Left lung (tissue), 10 donors: ENCODE results near the gene PLAAT4. TPM values are rescaled to one million over a fixed set of nuclear protein-coding genes. Genes with fewer than 3 reads are reported as not detected.
"Not testable (repeated sequence)": the region's sequence is repeated elsewhere in the genome, so short reads cannot be mapped to it uniquely, and the experiment has no call there.

Experiments
- ATAC-seq: fragments of 200-7000 bp; cut with Tn5 transposase; one replicate; pipeline ENCODE4 v1.9.1; 2020; ENCODE audit warnings: moderate library complexity
- DNase-seq, 4 donors: peaks; one replicate each; pipeline ENCODE4 v3.0.0-alpha.2; 2013 to 2020
- H3K27ac ChIP-seq, 2 donors: fragments of 200-600 bp; sonication (generic) in 1 of 2; one replicate each; pipeline versions ENCODE4 v1.5.0 to v1.8.0; 2020 to 2021
- H3K27me3 ChIP-seq, 2 donors: fragments of 200-600 bp; sonication (generic) in 1 of 2; one replicate each; pipeline versions ENCODE4 v1.5.0 to v1.8.0; 2020 to 2021
- H3K36me3 ChIP-seq, 2 donors: fragments of 200-600 bp; sonication (generic) in 1 of 2; one replicate each; pipeline versions ENCODE4 v1.5.0 to v1.8.0; 2020 to 2021
- H3K4me1 ChIP-seq, 2 donors: fragments of 200-600 bp; one replicate each; pipeline ENCODE4 v1.8.0; 2021
- H3K4me3 ChIP-seq, 2 donors: fragments of 200-600 bp; sonication (generic) in 1 of 2; one replicate each; pipeline versions ENCODE4 v1.5.0 to v1.8.0; 2020 to 2021; ENCODE audit warnings: mild to moderate bottlenecking in 1 of 2
- H3K9me3 ChIP-seq, 2 donors: fragments of 200-600 bp; sonication (generic) in 1 of 2; one replicate each; pipeline versions ENCODE4 v1.5.0 to v1.8.0; 2020 to 2021
- CTCF ChIP-seq, 2 donors: fragments of 200-600 bp; sonication (generic) in 1 of 2; IDR thresholded peaks; one replicate each; pipeline versions ENCODE4 v1.5.0 to v1.8.0; 2021; ENCODE audit warnings: antibody characterized with exemption in 2 of 2
- intact Hi-C, 2 donors: fragments of 100-400 bp; cut with DNase I; formaldehyde crosslinking; loops; one replicate each; pipeline versions ENCODE4 v1.11.2 to v1.14.2; 2022
- polyA plus RNA-seq, 6 donors: library from polyadenylated mRNA; unstranded; fragments of 120-200 nt; gene quantifications; one replicate each; pipeline ENCODE4 v1.2.1, GENCODE V29; 2013; ENCODE audit not compliant: insufficient read length in 6 of 6
- total RNA-seq, 2 donors: library from RNA; stranded (reverse); fragmentation: NEBNext Ultra II Directional; extraction: Animal tissue kit (Norgen Biotek cat#: 25700); gene quantifications; one replicate each; pipeline ENCODE4 v1.2.1, GENCODE V29; 2021
- donor health status: DM: no; HTN: yes; CAD: no.
- donor health status: DM: no; HTN: no; CAD: no.

The PLAAT4 gene
- total and polyA plus RNA-seq, 8 donors: 6.5 to 217 (median 8.6) TPM

DNA sequence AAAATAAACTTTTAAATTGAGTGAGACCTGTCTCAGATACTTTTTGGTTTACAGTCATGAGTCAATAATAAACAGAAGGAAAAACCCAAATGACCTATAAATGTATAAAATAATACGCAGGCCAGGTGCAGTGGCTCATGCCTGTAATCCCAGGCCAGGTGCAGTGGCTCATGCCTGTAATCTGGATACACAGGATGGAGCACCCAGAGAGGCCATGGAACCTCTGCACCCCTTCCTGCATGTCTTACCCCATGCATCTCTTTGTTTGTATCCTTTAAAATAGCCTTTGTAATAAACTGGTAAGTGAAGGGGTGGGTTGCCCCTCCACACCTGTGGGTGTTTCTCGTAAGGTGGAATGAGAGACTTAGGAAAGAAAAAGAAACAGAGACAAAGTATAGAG is 8.9 kb upstream of the PLAAT4 start:
- no peaks in the 10 kb centered on the region for H3K36me3 ChIP-seq
- H3K4me3 ChIP-seq: no peak overlapping the region
- peaks cover 0 to 14% of the 10 kb centered on the region in 2 donors for H3K9me3 ChIP-seq
- intact Hi-C loops: no loop called here
- H3K27ac ChIP-seq: no peak overlapping the region
- DNase-seq (no peak), ATAC-seq (peak; percentile 18)
- no peaks in the 10 kb centered on the region for H3K27me3 ChIP-seq
- TF ChIP-seq CTCF (IDR thresholded peaks at IDR 0.05): no peak
- peaks cover 0 to 14% of the 10 kb centered on the region in 2 donors for H3K4me1 ChIP-seq

GRCh38 chr11:63528156-63528555 is 8.5 kb upstream of the PLAAT4 start:
- ATAC-seq, H3K4me3 ChIP-seq, H3K36me3 ChIP-seq, DNase-seq, H3K27me3 ChIP-seq, intact Hi-C loops: not testable (repeated sequence)
- peaks cover 0 to 12% of the 10 kb centered on the region in 2 donors for H3K9me3 ChIP-seq
- H3K27ac ChIP-seq: peak overlapping the region; percentile 19 to 33
- H3K4me1 ChIP-seq: peaks cover 0 to 19% of the 10 kb centered on the region in 2 donors

DNA sequence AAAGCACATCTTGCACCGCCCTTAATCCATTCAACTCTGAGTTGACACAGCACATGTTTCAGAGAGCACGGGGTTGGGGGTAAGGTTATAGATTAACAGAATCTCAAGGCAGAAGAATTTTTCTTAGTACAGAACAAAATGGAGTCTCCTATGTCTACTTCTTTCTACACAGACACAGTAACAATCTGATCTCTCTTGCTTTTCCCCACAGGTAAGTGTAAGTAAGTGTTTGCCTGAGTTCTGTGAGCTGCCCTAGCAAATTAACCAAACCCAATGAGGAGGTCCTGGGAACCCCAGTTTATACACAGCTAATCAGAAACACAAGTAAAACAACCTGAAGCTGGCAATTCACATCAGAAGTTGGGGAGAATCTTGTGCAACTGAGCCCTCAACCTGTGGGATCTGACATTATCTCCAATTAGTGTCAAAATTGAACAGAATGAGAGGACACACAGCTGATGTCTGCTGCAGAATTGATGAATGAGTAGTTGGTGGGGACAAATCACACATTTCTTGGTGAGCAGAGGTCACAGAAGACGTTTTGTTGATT is 7.8 kb upstream of the PLAAT4 start:
- intact Hi-C loops: not testable (repeated sequence)

DNA sequence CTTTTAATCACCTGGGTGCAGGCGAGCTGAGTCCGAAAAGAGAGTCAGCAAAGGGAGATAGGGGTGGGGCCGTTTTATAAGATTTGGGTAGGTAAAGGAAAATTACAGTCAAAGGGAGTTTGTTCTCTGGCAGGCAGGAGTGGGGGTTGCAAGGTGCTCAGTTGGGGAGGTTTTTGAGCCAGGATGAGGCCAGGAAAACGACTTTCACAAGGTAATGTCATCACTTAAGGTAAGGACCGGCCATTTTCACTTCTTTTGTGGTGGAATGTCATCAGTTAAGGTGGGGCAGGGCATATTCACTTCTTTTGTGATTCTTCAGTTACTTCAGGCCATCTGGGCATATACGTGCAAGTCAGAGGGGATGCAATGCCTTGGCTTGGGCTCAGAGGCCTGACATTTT is 7.2 kb upstream of the PLAAT4 start:
- intact Hi-C loops, H3K36me3 ChIP-seq, H3K9me3 ChIP-seq, H3K27me3 ChIP-seq, DNase-seq, ATAC-seq, H3K4me3 ChIP-seq: not testable (repeated sequence)
- peak overlapping the region; percentile 21 to 33 for H3K27ac ChIP-seq
- H3K4me1 ChIP-seq: peaks cover 0 to 19% of the 10 kb centered on the region in 2 donors

More for the DNA sequence above, 7.8 kb upstream of the PLAAT4 start:
- Histone ChIP-seq H3K4me1 (peaks cover 0 to 19% of the 10 kb centered on the region in 2 donors), H3K27ac (peak overlapping the region; percentile 3 to 21)
- H3K4me3 ChIP-seq, H3K27me3 ChIP-seq, H3K36me3 ChIP-seq, DNase-seq, H3K9me3 ChIP-seq: not testable (repeated sequence)
- peak; percentile 17 for ATAC-seq

GRCh38 chr11:63530021-63530420 is 6.6 kb upstream of the PLAAT4 start:
- ATAC-seq (no peak), DNase-seq (no peak)
- TF ChIP-seq CTCF (IDR thresholded peaks at IDR 0.05): no peak
- H3K9me3 ChIP-seq: no peaks in the 10 kb centered on the region
- H3K4me1 ChIP-seq: peaks cover 0 to 20% of the 10 kb centered on the region in 2 donors
- intact Hi-C loops: no loop called here
- H3K27me3 ChIP-seq: no peaks in the 10 kb centered on the region
- peak overlapping the region in 1 of 2 donors; percentile 33 for H3K27ac ChIP-seq
- H3K4me3 ChIP-seq: no peak overlapping the region
- H3K36me3 ChIP-seq: no peaks in the 10 kb centered on the region

- H3K36me3 ChIP-seq, intact Hi-C loops, H3K27me3 ChIP-seq, H3K9me3 ChIP-seq, H3K4me3 ChIP-seq: not testable (repeated sequence)
- Histone ChIP-seq H3K27ac (peak overlapping the region; percentile 70 to 73), H3K4me1 (peaks cover 4 to 32% of the 10 kb centered on the region in 2 donors)
- ATAC-seq: peak; percentile 88
- peak in 1 of 4 donors; percentile 42 for DNase-seq
Observed at GRCh38 chr11:63531074-63531792, 5.4 kb upstream of the PLAAT4 start.

GRCh38 chr11:63532117-63532516 is 4.5 kb upstream of the PLAAT4 start:
- Histone ChIP-seq H3K4me3 (no peak overlapping the region), H3K27me3 (no peaks in the 10 kb centered on the region), H3K36me3 (no peaks in the 10 kb centered on the region), H3K9me3 (no peaks in the 10 kb centered on the region), H3K4me1 (peaks cover 10 to 41% of the 10 kb centered on the region in 2 donors), H3K27ac (peak overlapping the region; percentile 15 to 70)
- no peak for ATAC-seq
- DNase-seq: no peak
- intact Hi-C loops: no loop called here
- TF ChIP-seq CTCF (IDR thresholded peaks at IDR 0.05): no peak
